Stimulated activated naive CD8-positive, alpha-beta T cell treated with anti-CD3 and anti-CD28 coated beads, Interleukin-15, Interleukin-2, amounts not matched to agents 100 U/mL and 50 U/mL, for 24 hours (primary cell): Measurements from ENCODE around the gene RTP5.
"Not testable (repeated sequence)": the region's sequence is repeated elsewhere in the genome, so short reads cannot be mapped to it uniquely, and the experiment has no call there.

Experiments
- ATAC-seq: fragments of 150-1000 bp; cut with Tn5 transposase; one replicate; pipeline ENCODE4 v1.10.0; 2021
- DNase-seq: peaks from one replicate; pipeline ENCODE4 v3.0.0; 2021

RTP5 gene

DNA sequence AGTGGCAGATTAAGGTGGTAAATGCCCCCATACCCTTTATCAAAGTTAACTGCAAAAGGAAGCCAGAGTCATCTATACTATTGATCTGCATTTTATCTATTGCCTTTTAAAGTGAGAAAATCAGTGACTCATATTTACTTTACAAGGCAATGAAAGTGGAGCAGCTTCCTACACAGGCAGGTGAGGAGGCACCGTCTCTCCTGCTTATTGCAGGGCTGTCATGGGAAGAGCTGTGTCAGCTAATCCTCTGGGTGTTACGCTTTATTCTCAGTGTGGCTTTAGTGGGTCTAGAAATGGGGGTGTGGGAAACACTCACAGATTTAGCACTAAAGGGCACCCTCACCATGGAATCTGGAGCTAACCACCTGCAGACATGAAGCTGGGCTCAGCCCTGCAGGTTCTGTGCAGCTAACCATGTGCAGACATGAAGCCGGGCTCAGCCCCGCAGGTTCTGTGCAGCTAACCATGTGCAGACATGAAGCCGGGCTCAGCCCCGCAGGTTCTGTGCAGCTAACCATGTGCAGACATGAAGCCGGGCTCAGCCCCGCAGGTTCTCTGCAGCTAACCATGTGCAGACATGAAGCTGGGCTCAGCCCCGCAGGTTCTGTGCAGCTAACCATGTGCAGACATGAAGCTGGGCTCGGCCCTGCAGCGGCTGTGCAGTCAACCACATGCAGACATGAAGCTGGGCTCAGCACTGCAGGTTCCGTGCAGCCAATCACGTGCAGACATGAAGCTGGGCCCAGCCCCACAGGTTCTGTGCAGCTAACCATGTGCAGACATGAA, 53.5 kb downstream of the RTP5 start:
- not testable (repeated sequence) for DNase-seq
- ATAC-seq: peak; percentile 20
